Activated CD4-positive, alpha-beta T cell treated with anti-CD3 and anti-CD28 coated beads, Interleukin-2, amount 10 ng/mL, durations not matched to agents 24 days and 14 days (primary cell): ENCODE data around the gene ZP3. TPM values are rescaled to one million over a fixed set of nuclear protein-coding genes. Genes with fewer than 3 reads are reported as not detected.
"Not testable (repeated sequence)": the region's sequence is repeated elsewhere in the genome, so short reads cannot be mapped to it uniquely, and the experiment has no call there.

Source experiments
- DNase-seq: peaks from one replicate; pipeline ENCODE4 v3.0.0; 2022
- H3K27ac Mint-ChIP-seq: one replicate; pipeline ENCODE4 v1.8.0; 2022; ENCODE audit warnings: mild to moderate bottlenecking, mixed read lengths
- H3K27me3 Mint-ChIP-seq: one replicate; pipeline ENCODE4 v1.8.0; 2022; ENCODE audit warnings: mixed read lengths
- H3K36me3 Mint-ChIP-seq: one replicate; pipeline ENCODE4 v1.8.0; 2022; ENCODE audit warnings: low read depth, mild to moderate bottlenecking, mixed read lengths
- H3K4me1 Mint-ChIP-seq: one replicate; pipeline ENCODE4 v1.8.0; 2021; ENCODE audit warnings: mixed read lengths
- H3K4me3 Mint-ChIP-seq: one replicate; pipeline ENCODE4 v1.8.0; 2022; ENCODE audit warnings: mild to moderate bottlenecking, moderate library complexity, mixed read lengths
- H3K9me3 Mint-ChIP-seq: one replicate; pipeline ENCODE4 v1.8.0; 2021; ENCODE audit warnings: mixed read lengths
- intact Hi-C: fragments of 100-400 bp; cut with micrococcal nuclease; formaldehyde crosslinking; loops from one replicate; pipeline ENCODE4 v1.15.1; 2023
- total RNA-seq: library from RNA; stranded (reverse); gene quantifications from 2 replicates; pipeline ENCODE4 v1.2.3, GENCODE V29; 2022

Gene ZP3
- total RNA-seq, 1 donor from 2014 or later = 7.5 TPM

DNA sequence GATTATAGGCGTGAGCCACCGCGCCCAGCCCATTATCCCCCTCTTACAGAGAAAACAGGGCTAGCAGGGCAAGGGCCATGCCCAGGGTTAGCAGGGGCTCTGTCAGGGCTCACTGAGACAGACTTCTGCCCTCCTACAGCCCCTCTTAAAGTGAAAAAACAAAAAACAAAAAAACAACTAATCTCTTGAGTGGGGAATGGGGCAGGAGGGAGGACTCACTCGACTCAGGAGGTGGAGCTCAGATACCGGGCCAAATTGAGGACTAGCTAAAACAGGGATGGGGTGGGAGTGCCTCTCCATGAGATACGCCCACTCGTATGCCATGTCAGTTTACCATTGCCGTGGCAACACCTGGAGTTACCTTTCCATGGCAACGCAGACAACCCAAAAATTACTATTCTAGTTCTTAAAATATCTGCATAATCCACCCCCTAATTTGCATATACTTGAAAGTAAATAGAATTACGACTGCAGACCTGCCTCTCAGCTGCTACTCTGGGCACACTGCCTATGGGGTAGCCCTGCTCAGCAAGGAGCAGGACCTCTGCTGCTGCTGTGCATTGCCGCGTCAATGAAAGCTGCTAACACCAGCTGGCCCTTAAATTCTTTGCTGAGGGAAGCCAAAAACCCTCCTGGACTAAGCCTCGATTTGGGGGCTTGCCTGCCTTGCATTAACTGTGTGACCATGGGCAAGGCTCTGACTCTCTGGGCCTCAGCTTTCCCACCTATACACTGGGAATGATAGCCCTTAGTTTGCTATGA is 28.6 kb upstream of the ZP3 start:
- peaks cover 25% of the 10 kb centered on the region for H3K4me1 Mint-ChIP-seq
- no peak for DNase-seq
- H3K27ac Mint-ChIP-seq = no peak overlapping the region
- no peaks in the 10 kb centered on the region for H3K9me3 Mint-ChIP-seq
- no peaks in the 10 kb centered on the region for H3K27me3 Mint-ChIP-seq
- H3K36me3 Mint-ChIP-seq = no peaks in the 10 kb centered on the region
- H3K4me3 Mint-ChIP-seq = peak overlapping the region; percentile 28
- intact Hi-C loops = no loop called here

DNA sequence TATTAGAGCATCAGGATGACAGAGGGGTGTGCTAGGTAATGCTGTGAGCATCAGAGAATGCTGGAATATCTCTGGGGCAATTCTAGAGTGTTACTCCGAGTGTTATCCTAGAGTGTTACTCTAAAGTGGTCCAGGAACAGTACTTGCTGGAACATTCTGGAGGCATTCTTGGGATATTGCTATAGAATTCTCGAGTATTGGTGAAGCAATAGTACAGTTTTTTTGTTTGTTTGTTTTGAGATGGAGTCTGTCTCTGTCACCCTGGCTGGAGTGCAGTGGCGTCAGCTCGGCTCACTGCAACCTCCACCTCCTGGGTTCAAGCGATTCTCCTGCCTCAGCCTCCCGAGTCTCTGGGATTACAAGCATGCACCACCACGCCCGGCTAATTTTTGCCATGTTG is 27.9 kb upstream of the ZP3 start:
- Mint-ChIP-seq H3K27ac (no peak overlapping the region), H3K4me1 (peaks cover 25% of the 10 kb centered on the region), H3K27me3 (no peaks in the 10 kb centered on the region), H3K36me3 (no peaks in the 10 kb centered on the region), H3K4me3 (peak overlapping the region; percentile 86), H3K9me3 (no peaks in the 10 kb centered on the region)
- intact Hi-C loops = no loop called here
- DNase-seq = no peak

DNA sequence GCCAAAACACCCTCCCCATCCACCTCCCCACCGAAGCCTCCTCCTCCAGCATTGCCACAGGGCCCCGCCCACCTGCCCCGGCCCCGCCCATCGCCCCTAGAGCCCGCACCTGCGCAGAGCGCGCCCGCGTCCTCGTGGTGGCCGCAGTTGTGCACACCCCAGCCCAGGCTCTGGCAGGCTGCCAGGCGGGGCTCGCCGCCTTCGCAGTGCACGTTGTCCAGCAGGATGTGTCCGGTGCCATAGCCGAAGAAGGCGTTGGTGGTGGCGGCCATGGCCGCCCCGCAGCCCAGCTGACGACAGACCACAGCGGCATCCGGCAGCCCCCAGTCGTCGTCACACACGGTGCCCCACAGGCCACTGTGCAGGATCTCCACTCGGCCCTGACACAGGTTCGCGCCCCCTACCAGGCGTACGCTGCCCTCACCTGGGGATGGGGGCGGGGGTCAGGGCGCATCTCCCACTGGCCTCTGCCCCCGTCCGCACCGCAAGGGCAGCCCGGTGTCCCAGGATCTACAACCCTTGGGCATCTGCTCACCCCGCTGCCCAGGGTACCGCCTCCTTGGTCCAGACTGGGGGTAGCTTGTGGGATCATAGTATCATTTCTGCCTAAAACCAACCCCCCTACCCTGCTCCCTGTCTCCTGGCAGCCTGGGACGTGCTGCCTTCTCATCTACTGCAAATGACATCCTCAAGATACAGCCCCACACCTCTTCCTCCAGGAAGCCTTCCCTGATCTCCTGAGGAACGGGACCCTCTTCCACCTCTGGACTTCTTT is 27.2 kb upstream of the ZP3 start:
- Mint-ChIP-seq H3K9me3 (no peaks in the 10 kb centered on the region), H3K36me3 (no peaks in the 10 kb centered on the region), H3K27ac (peak overlapping the region; percentile 84), H3K27me3 (no peaks in the 10 kb centered on the region), H3K4me1 (peaks cover 23% of the 10 kb centered on the region), H3K4me3 (peak overlapping the region; percentile 86)
- intact Hi-C loops = no loop called here
- DNase-seq = peak; percentile 92

DNA sequence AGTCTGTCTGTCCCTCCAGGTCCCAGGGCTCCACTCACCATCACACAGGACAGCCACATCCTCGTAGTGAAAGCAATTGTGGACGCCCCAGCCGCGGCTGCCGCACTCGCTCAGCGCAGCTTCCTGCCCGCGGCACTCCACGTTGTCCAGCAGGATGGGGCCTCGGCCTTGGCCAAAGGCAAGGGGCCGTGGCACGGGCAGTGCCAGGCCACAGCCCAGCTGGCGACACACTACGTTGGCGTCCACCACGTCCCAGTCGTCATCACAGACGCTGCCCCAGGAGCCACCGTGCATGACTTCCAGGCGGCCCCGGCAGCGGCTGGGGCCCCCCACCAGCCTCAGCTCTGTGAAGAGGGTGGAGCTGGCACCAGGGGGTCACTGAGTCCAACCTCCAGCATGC is 24.5 kb upstream of the ZP3 start:
- no peak for DNase-seq
- Mint-ChIP-seq H3K27me3 (no peaks in the 10 kb centered on the region), H3K9me3 (no peaks in the 10 kb centered on the region), H3K4me3 (no peak overlapping the region), H3K36me3 (no peaks in the 10 kb centered on the region), H3K4me1 (peaks cover 19% of the 10 kb centered on the region), H3K27ac (no peak overlapping the region)
- intact Hi-C loops = no loop called here

DNA sequence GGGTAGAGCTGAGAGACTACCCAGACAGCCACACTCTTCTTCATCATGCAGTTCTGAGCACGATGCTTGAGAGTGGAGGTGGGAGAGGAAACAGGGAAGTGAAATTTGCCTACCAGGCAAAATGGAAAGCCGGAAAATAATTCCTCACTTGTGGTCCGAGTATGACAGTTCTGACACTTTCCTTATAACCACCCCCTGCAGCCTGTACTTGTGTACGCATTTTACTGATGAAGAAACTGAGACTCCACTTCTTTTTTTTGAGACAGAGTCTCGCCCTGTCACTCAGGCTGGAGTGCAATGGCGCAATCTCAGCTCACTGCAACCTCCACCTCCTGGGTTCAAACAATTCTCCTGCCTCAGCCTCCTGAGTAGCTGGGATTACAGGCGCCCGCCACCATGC is 21.7 kb upstream of the ZP3 start:
- intact Hi-C loops, H3K27me3 Mint-ChIP-seq, H3K27ac Mint-ChIP-seq, H3K4me1 Mint-ChIP-seq, H3K4me3 Mint-ChIP-seq, H3K36me3 Mint-ChIP-seq, DNase-seq, H3K9me3 Mint-ChIP-seq: not testable (repeated sequence)

DNA sequence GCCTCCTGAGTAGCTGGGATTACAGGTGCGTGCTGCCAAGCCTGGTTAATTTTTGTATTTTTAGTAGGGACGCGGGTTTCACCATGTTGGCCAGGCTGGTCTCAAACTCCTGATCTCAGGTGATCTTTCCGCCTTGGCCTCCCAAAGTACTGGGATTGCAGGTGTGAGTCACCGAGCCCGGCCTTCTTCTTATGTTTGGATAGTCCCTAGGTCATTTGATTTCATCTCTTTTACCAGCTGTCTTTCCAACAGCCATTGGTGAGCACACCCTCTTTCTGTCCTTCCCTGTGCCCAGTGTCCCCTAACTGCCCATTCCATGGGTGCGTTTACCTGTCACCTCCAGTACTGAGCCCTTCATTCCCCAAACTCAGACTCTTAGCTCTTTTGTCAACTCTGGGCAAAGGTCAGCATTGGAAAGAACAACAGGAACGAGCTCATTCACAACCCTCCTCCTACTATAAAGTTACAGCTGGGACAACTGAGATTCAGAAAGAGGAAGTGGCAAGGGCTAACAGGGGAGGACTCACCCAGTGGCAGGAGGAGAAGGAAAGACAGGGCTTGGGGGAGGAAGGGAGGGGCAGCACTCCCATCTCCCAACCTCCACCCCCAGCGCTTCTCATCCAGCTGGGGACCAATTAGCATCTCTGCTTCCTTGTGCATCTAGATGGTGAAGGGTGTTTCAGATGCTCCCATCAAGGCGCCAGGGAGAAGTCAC is 20.8 kb upstream of the ZP3 start:
- H3K36me3 Mint-ChIP-seq = no peaks in the 10 kb centered on the region
- no peak overlapping the region for H3K27ac Mint-ChIP-seq
- H3K27me3 Mint-ChIP-seq = no peaks in the 10 kb centered on the region
- DNase-seq = no peak
- no peaks in the 10 kb centered on the region for H3K9me3 Mint-ChIP-seq
- intact Hi-C loops = no loop called here
- no peak overlapping the region for H3K4me3 Mint-ChIP-seq
- H3K4me1 Mint-ChIP-seq = peaks cover 5% of the 10 kb centered on the region

DNA sequence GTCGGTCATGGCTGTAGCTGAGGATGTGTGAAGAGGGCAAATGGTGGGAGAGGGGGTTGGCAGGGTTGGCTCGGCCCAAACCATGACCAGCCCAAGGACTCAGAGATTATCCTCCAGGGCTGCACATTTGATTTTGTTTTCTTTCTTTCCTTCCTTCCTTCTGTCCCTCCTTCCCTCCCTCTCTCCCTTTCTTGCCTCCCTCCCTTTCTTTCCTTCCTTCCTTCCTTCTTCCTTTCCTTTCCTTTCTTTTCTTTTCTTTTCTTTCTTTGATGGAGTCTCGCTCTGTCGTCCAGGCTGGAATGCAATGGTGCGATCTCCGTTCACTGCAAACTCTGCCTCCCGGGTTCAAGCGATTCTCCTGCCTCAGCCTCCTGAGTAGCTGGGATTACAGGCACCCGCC is 19.0 kb upstream of the ZP3 start:
- Mint-ChIP-seq H3K9me3 (no peaks in the 10 kb centered on the region), H3K4me3 (no peak overlapping the region), H3K27ac (no peak overlapping the region), H3K27me3 (no peaks in the 10 kb centered on the region), H3K4me1 (peaks cover 5% of the 10 kb centered on the region), H3K36me3 (no peaks in the 10 kb centered on the region)
- intact Hi-C loops = no loop called here
- DNase-seq = no peak

DNA sequence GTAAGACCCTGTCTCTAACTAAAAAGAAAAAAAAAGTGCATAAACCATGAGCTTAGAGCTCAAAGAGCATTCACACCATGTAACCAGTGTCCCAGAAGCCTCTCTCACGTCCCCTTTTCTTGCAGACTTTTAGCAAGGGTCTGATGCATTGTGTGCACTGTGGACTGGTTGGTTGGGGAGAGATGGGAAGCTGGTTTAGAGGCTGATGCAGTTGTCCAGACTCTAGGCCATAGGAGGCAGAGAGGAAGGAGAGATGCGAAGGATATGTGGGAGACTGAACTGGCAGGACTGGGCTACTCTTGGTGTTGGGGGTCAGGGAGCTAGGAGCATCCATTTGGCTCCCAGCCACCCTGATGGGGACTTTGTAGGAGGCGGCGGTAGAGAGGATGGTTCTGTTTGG is 17.0 kb upstream of the ZP3 start:
- Mint-ChIP-seq H3K36me3 (no peaks in the 10 kb centered on the region), H3K4me1 (peaks cover 5% of the 10 kb centered on the region), H3K27ac (no peak overlapping the region), H3K27me3 (no peaks in the 10 kb centered on the region), H3K9me3 (no peaks in the 10 kb centered on the region), H3K4me3 (no peak overlapping the region)
- DNase-seq = no peak
- intact Hi-C loops = no loop called here

DNA sequence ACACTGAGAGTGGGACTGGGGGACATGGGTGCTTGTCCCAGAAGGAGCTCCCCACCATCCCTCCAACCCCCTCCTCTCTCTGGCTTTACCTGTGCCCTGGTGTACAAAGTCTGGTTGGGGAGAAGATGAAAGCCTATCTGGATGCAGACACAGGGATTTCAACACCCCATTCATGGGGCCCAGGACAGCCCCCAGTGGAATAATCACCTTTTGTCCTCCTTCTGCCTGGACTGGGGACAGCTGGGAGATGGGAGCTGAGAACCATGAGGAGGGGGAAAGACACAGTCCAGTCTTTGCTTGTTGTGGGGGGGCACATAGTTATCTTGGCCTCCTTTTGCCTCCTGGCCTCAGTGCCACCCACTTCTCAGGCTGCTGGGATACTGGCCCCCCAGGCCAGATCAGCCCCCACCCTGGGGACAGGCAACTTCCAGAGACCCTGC is 16.6 kb upstream of the ZP3 start:
- Mint-ChIP-seq H3K27ac (peak overlapping the region; percentile 26), H3K9me3 (no peaks in the 10 kb centered on the region), H3K4me1 (peaks cover 5% of the 10 kb centered on the region), H3K36me3 (no peaks in the 10 kb centered on the region), H3K4me3 (no peak overlapping the region), H3K27me3 (no peaks in the 10 kb centered on the region)
- DNase-seq = no peak
- intact Hi-C loops = no loop called here

DNA sequence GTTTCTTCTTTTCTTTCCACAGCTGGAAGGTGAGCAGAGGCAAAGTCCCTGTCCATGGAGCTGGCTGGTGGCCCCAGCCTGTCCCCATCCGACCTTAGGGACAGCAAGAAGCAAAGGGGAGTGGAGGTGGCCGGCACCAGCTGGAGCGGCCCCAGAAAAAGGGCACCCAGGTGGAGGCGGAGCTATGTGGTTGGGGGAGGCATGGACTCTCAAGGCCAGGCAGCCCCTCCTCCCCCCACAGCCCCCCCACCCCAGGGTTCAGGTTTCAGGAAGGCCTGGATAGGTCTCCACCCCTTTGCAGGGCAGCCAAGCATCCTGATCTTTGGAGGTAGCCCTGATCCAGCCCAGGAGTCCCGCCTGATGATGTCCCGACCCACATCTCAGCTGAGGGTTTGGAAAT is 15.2 kb upstream of the ZP3 start, which contains the start of gene SSC4D:
Gene SSC4D (minus strand): TSS at position 161 of the 400 bp plus-strand sequence. CDS start 5,258 bp downstream, outside the sequence.
- Mint-ChIP-seq H3K4me3 (no peak within 1 kb of the TSS), H3K36me3 (no peaks in the 10 kb centered on the region), H3K27me3 (no peaks in the 10 kb centered on the region), H3K27ac (no peak within 1 kb of the TSS), H3K4me1 (no peaks in the 10 kb centered on the region), H3K9me3 (no peaks in the 10 kb centered on the region)
- no peak for DNase-seq
- intact Hi-C loops = no loop called here

DNA sequence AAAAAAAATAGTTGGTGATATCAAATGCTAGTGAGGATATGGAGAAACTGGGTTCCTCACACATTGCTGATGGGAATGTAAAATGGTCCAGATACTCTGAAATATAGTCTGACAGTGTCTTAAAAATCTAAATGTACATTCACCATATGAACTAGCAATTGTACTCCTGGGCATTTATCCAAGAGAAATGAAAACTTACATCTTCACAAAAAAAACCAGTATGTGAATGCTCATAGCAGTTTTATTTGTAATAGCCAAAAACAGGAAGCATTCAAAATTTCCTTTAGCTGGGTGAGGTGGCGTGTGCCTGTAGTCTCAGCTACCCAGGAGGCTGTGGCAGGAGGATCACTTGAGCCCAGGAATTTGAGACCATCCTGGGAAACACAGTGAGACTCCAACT is 13.1 kb upstream of the ZP3 start:
- no peak for DNase-seq
- H3K27me3 Mint-ChIP-seq = no peaks in the 10 kb centered on the region
- H3K4me3 Mint-ChIP-seq = no peak overlapping the region
- intact Hi-C loops = no loop called here
- no peaks in the 10 kb centered on the region for H3K9me3 Mint-ChIP-seq
- no peaks in the 10 kb centered on the region for H3K36me3 Mint-ChIP-seq
- H3K4me1 Mint-ChIP-seq = no peaks in the 10 kb centered on the region
- H3K27ac Mint-ChIP-seq = no peak overlapping the region

DNA sequence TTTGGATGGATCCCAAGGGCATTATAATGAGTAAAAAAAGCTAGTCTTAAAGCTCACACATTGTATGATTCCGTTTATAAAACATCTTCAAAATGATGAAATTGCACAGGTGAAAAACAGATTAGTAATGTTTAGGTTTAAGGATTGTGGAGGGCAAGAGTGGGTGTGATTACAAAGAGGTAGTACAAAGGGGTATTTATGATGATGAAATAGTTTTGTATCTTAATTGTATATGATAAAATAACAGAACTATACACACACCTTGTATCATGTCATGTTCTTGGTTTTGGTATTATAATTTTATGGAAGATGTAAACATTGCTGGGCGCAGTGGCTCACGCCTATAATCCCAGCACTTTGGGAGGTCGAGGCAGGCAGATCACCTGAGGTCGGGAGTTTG is 12.5 kb upstream of the ZP3 start:
- no peaks in the 10 kb centered on the region for H3K36me3 Mint-ChIP-seq
- no peaks in the 10 kb centered on the region for H3K27me3 Mint-ChIP-seq
- no peak overlapping the region for H3K4me3 Mint-ChIP-seq
- H3K27ac Mint-ChIP-seq = no peak overlapping the region
- H3K9me3 Mint-ChIP-seq = no peaks in the 10 kb centered on the region
- DNase-seq = no peak
- intact Hi-C loops = no loop called here
- H3K4me1 Mint-ChIP-seq = no peaks in the 10 kb centered on the region

DNA sequence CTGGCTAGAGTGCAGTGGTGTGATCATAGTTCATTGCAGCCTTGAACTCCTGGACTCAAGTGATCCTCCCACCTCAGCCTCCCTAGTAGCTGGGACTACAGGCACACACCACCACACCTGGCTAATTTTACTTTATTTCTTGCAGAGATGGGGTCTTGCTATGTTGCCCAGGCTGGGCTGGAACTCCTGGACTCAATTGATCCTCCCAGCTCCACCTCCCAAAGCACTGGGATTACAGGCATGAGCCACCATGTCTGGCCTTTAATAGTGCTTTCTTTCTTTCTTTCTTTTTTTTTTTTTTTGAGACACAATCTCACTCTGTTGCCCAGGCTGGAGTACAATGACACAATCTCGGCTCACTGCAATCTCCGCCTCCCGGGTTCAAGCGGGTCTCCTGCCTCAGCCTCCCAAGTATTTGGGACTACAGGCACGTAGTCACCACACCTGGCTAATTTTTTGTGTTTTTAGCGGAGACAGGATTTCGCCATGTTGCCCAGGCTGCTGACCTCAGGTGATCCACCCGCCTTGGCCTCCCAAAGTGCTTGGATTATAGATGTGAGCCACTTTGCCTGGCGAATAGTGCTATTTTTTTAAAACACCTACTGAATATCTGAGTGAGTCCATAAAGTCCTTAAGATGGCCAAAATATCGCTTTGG is 7.0 kb upstream of the ZP3 start:
- H3K27me3 Mint-ChIP-seq = peaks cover 10% of the 10 kb centered on the region
- DNase-seq, H3K36me3 Mint-ChIP-seq, H3K4me3 Mint-ChIP-seq, H3K9me3 Mint-ChIP-seq, H3K27ac Mint-ChIP-seq, H3K4me1 Mint-ChIP-seq, intact Hi-C loops: not testable (repeated sequence)

DNA sequence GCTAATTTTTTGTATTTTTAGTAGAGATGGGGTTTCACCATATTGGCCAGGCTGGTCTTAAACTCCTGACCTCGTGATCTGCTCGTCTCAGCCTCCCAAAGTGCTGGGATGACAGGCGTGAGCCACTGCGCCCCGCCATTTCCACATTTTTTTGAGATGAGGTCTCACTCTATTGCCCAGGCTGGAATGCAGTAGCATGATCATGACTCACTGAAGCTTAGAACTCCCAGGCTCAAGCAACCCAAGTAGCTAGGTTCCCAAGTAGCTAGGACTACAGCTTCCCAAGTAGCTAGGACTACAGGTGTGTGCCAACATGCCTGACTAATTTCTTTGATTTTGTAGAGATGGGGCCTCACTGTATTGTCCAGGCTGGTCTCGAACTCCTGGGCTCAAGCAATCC is 3.7 kb upstream of the ZP3 start:
- H3K27me3 Mint-ChIP-seq = peaks cover 15% of the 10 kb centered on the region
- H3K36me3 Mint-ChIP-seq, intact Hi-C loops, DNase-seq, H3K9me3 Mint-ChIP-seq, H3K4me3 Mint-ChIP-seq, H3K27ac Mint-ChIP-seq: not testable (repeated sequence)
- peaks cover 21% of the 10 kb centered on the region for H3K4me1 Mint-ChIP-seq
